Karpas-422 (cell line): ENCODE measurements around the gene RPAP2. TPM values are rescaled to one million over a fixed set of nuclear protein-coding genes. Genes with fewer than 3 reads are reported as not detected.

Experiments used
- DNase-seq: peaks from one replicate; pipeline ENCODE4 v3.0.0-alpha.2; 2015
- H2AFZ ChIP-seq: fragments of 200-600 bp; sonication (generic); 2 replicates; pipeline ENCODE4 v1.6.1; 2014; ENCODE audit warnings: antibody characterized with exemption, low read length, mixed read lengths
- H3K27ac ChIP-seq: fragments of 200-600 bp; sonication (generic); 2 replicates; pipeline ENCODE4 v1.5.1; 2014; ENCODE audit warnings: mild to moderate bottlenecking, low read length, moderate library complexity
- H3K27me3 ChIP-seq: fragments of 200-600 bp; sonication (generic); 2 replicates; pipeline ENCODE4 v1.6.1; 2014; ENCODE audit warnings: low read length, mixed read lengths
- H3K36me3 ChIP-seq: fragments of 200-600 bp; sonication (generic); 2 replicates; pipeline ENCODE4 v1.6.1; 2014; ENCODE audit warnings: low read length, mixed read lengths; ENCODE audit not compliant: insufficient read depth
- H3K4me1 ChIP-seq: fragments of 200-600 bp; sonication (generic); 2 replicates; pipeline ENCODE4 v1.6.1; 2014; ENCODE audit warnings: mild to moderate bottlenecking, low read length, mixed read lengths
- H3K4me2 ChIP-seq: fragments of 200-600 bp; sonication (generic); 2 replicates; pipeline ENCODE4 v1.6.1; 2014; ENCODE audit warnings: low read length, low read depth, mild to moderate bottlenecking; ENCODE audit not compliant: poor library complexity, severe bottlenecking
- H3K4me3 ChIP-seq: fragments of 200-600 bp; sonication (generic); 2 replicates; pipeline ENCODE4 v1.5.1; 2014; ENCODE audit warnings: mild to moderate bottlenecking, antibody characterized with exemption, low read length, mixed read lengths
- H3K79me2 ChIP-seq: fragments of 200-600 bp; sonication (generic); 2 replicates; pipeline ENCODE4 v1.6.1; 2014; ENCODE audit warnings: mild to moderate bottlenecking, low read length, mixed read lengths
- H3K9ac ChIP-seq: fragments of 200-600 bp; sonication (generic); 2 replicates; pipeline ENCODE4 v1.6.0; 2014; ENCODE audit warnings: low read length
- H3K9me2 ChIP-seq: fragments of 200-600 bp; sonication (generic), shearing (Covaris generic); replicated peaks from 2 replicates; pipeline ENCODE4 v1.6.0; 2014; ENCODE audit warnings: mild to moderate bottlenecking, low read length, moderate library complexity; ENCODE audit not compliant: insufficient read depth
- H3K9me3 ChIP-seq: fragments of 300-700, 200-600 bp; sonication (generic); 2 replicates; pipeline ENCODE4 v1.6.1; 2014; ENCODE audit warnings: low read length, mixed read lengths
- H4K20me1 ChIP-seq: fragments of 200-600 bp; sonication (generic); 2 replicates; pipeline ENCODE4 v1.6.1; 2014; ENCODE audit warnings: mild to moderate bottlenecking, antibody characterized with exemption, low read length, low read depth; ENCODE audit not compliant: insufficient read depth
- total RNA-seq: library from RNA; depleted of rRNA; stranded (reverse); fragments of >200 nt; shearing (Covaris generic); gene quantifications from 2 replicates; pipeline ENCODE4 v1.2.3, GENCODE V29; 2014; ENCODE audit warnings: low replicate concordance

Gene RPAP2
- total RNA-seq, 1 experiment from 2014 or later, result 19.2 TPM

DNA sequence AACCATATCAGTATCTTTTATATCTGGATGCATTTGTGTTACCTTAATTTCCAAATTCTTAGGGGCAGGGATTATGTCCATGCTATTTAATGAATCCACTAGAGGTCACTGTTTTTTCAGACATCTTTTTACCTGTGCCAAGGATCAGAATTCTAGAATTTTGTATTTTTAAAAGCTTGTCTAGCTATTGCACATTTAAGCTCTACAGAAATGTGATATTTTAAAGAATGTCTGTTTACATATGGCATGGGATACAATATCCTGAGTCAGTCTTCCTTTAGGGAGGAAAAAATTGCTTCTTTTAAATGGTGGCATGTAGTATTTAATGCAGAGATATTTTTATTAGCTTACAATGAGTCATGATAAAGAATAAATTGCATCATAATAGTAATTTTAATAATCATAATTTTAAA, 11.3 kb downstream of the RPAP2 start:
- no peaks in the 10 kb centered on the region for H3K9me2 ChIP-seq
- no peak overlapping the region for H3K4me2 ChIP-seq
- H3K79me2 ChIP-seq, result no peaks in the 10 kb centered on the region
- H2AFZ ChIP-seq, result no peak overlapping the region
- no peak overlapping the region for H3K27ac ChIP-seq
- no peaks in the 10 kb centered on the region for H3K4me1 ChIP-seq
- peak; percentile 69 for DNase-seq
- H3K9me3 ChIP-seq, result no peaks in the 10 kb centered on the region
- H3K27me3 ChIP-seq, result no peaks in the 10 kb centered on the region
- H3K9ac ChIP-seq, result no peak overlapping the region
- H3K36me3 ChIP-seq, result peaks cover 19% of the 10 kb centered on the region; the same call in 1 of the 2 replicates
- no peaks in the 10 kb centered on the region for H4K20me1 ChIP-seq
- no peak overlapping the region for H3K4me3 ChIP-seq

DNA sequence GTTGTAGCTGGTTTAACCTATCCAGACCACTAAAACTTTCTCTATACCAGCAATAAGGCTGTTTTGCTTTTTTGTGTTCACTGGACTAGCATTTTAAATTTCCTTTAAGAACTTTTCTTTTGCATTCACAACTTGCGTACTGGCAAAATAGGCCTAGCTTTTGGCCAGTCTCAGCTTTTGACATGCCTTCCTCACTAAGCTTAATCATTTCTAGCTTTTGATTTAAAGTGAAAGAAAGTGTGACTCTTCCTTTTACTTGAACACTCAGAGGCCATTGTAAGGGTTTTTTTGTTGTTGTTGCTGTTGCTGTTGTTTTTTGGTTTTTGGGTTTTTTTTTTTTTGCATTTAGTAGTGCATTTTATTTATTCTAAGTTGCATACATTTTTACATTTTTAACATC, 15.2 kb downstream of the RPAP2 start:
- Histone ChIP-seq H3K79me2 (no peaks in the 10 kb centered on the region), H3K9me2 (no peaks in the 10 kb centered on the region), H3K9me3 (no peaks in the 10 kb centered on the region), H3K4me1 (no peaks in the 10 kb centered on the region), H3K9ac (no peak overlapping the region), H3K4me3 (no peak overlapping the region), H3K27me3 (no peaks in the 10 kb centered on the region), H3K27ac (no peak overlapping the region), H3K36me3 (peaks cover 10% of the 10 kb centered on the region; the same call in 1 of the 2 replicates), H3K4me2 (no peak overlapping the region), H4K20me1 (no peaks in the 10 kb centered on the region), H2AFZ (no peak overlapping the region)
- no peak for DNase-seq

DNA sequence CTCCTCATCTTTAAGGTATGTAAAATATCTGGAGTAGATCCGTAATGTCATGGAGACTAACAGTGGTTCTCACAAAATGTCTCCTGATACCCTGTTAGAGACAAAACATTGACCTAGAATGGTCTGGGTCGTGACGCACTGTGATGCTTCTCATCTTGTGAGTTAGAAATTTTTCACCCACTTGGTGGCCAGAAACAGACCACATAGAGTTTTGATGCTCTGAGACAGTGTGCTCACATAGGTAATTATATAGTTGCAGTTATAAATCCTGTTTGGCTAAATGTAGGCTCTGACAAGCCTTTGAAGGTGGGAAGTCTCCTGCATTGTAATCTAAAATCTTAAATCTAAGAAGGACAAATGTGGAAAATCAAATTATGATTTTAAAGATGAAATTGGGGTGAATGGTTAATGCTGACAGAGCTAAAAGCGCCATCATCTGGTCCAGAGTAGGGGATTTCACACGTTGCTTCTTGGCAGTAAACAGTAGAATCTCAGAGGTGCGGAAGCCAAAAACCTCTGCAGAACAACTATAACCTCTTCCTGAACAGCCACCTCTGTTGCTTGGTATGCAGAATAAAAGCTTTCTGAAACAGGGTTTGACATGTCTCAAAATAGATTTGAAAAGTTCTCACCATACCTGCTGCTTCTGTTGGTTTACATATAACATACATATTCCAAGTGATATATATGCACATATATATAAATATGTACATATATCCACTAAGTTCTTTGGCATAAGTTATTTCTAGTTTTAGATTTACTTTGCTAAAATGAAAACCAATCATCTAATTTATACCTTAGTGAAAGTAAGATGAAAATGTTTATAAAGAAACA, 17.1 kb downstream of the RPAP2 start:
- no peak overlapping the region for H2AFZ ChIP-seq
- H3K79me2 ChIP-seq, result no peaks in the 10 kb centered on the region
- H3K4me1 ChIP-seq, result no peaks in the 10 kb centered on the region
- H3K36me3 ChIP-seq, result peaks cover 6% of the 10 kb centered on the region; the same call in 1 of the 2 replicates
- no peaks in the 10 kb centered on the region for H3K9me2 ChIP-seq
- no peaks in the 10 kb centered on the region for H3K9me3 ChIP-seq
- H3K27ac ChIP-seq, result no peak overlapping the region
- no peak for DNase-seq
- no peak overlapping the region for H3K4me2 ChIP-seq
- H3K4me3 ChIP-seq, result no peak overlapping the region
- H3K27me3 ChIP-seq, result no peaks in the 10 kb centered on the region
- no peaks in the 10 kb centered on the region for H4K20me1 ChIP-seq
- no peak overlapping the region for H3K9ac ChIP-seq

DNA sequence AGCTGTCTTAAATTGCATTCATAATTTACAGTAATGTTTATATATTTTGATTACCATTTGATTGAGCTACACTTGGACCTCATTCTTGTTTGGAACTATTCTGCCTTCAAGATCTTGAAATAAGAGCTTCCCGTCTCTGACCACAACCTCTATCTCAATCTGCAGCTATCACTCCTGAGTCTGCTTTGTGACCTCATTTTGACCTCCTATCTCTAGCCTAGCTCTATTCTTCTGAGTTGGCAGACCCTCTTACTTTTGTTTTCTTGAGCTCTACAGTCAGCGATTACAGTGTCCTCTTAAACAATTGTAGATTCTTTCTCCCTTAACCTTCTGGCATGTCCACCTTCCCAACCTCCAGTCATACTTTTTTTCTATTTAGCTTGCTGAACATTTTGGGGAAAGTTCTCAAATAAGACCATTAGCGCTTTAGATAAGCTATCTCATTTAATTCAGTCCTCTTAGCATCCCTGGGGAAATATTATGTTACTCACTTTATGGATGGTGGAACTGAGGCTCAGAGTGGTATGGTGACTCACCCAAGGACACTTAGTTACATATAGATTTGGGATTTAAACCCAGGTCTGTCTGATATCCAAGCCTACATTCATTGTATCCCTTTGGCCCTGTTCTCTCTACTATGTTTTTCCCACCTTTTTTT, 19.1 kb downstream of the RPAP2 start:
- no peak for DNase-seq
- Histone ChIP-seq H3K36me3 (no peaks in the 10 kb centered on the region; the same call in 1 of the 2 replicates), H3K79me2 (no peaks in the 10 kb centered on the region), H3K9me3 (no peaks in the 10 kb centered on the region), H3K27ac (no peak overlapping the region), H3K4me1 (no peaks in the 10 kb centered on the region), H2AFZ (no peak overlapping the region), H3K9ac (no peak overlapping the region), H3K4me3 (no peak overlapping the region), H4K20me1 (no peaks in the 10 kb centered on the region), H3K9me2 (no peaks in the 10 kb centered on the region), H3K27me3 (no peaks in the 10 kb centered on the region), H3K4me2 (no peak overlapping the region)

DNA sequence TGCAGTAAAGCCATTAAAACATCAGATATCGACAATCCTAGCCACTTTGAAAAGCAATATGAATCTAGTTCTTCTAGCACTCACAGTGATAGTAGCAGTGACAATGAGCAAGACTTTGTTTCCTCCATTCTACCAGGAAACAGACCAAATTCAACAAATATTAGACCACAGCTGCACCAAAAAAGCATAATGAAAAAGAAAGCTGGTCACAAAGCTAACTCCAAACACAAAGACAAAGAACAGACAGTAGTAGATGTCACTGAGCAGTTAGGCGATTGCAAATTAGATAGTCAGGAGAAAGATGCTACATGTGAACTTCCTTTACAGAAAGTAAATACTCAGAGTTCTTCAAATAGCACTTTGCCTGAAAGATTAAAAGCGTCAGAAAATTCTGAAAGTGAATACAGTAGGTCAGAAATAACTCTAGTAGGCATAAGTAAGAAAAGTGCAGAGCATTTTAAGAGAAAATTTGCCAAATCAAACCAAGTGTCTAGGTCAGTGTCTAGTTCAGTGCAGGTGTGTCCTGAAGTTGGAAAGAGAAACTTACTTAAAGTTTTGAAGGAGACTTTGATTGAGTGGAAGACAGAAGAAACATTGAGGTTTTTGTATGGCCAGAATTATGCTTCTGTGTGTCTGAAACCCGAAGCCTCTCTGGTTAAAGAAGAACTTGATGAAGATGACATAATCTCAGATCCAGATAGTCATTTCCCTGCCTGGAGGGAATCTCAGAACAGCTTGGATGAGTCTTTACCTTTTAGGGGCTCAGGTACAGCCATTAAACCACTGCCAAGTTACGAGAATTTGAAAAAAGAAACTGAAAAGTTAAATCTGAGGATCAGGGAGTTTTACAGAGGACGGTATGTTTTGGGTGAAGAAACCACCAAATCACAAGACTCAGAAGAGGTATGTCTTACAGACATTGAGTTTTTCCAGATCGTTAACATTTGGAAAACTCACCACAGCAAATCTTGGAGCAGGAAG, 24.9 kb downstream of the RPAP2 start:
- Histone ChIP-seq H3K79me2 (peaks cover 6% of the 10 kb centered on the region), H4K20me1 (no peaks in the 10 kb centered on the region), H3K9me2 (no peaks in the 10 kb centered on the region), H3K9me3 (no peaks in the 10 kb centered on the region), H3K4me1 (no peaks in the 10 kb centered on the region), H3K27ac (no peak overlapping the region), H2AFZ (no peak overlapping the region), H3K4me2 (no peak overlapping the region), H3K9ac (no peak overlapping the region), H3K36me3 (peaks cover 45% of the 10 kb centered on the region), H3K4me3 (no peak overlapping the region), H3K27me3 (no peaks in the 10 kb centered on the region)
- DNase-seq, result no peak

DNA sequence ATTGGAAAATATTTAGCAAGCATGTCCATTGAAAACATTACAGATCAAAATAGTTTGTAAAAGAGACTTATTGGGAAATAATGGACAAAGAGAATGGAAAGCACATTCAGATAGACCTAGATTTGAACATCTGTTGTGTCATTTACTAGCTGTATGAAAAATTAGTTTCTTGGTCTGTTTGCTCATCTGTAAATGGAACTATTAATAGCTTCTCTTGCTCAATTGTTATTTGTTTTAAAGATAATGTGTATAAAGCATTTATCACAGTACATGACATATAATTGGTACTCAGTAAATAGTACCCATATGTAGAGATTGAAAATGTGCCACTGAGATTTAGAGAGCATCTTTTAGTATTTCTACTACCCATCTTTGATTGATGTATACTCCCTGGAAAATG, 25.9 kb downstream of the RPAP2 start:
- no peak for DNase-seq
- Histone ChIP-seq H3K9me3 (no peaks in the 10 kb centered on the region), H3K36me3 (peaks cover 55% of the 10 kb centered on the region), H3K9ac (no peak overlapping the region), H3K9me2 (no peaks in the 10 kb centered on the region), H3K4me1 (no peaks in the 10 kb centered on the region), H4K20me1 (no peaks in the 10 kb centered on the region), H3K27me3 (no peaks in the 10 kb centered on the region), H3K4me3 (no peak overlapping the region), H3K27ac (no peak overlapping the region), H3K79me2 (peaks cover 6% of the 10 kb centered on the region), H2AFZ (no peak overlapping the region), H3K4me2 (no peak overlapping the region)

DNA sequence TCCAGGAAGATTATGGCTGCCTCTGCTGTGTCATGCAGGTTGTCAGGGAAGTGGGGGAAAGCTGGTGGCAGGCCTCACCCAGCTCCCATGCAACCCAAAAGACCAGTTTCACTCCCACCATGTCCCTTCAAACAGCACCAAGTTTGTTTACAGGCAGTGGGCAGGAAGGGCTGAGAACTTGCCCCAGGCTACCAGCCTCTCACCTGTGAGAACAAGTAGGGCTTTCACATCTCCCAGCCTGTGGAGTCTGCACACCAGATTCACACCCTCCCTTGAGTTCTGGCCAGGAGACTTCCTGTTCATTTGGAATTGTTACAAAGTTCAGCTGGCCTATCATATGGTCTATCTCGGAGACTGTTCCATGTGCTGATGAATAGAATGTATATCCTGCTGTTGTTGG, 27.8 kb downstream of the RPAP2 start:
- H2AFZ ChIP-seq, result no peak overlapping the region
- H3K36me3 ChIP-seq, result peaks cover 58% of the 10 kb centered on the region
- H3K4me3 ChIP-seq, result no peak overlapping the region
- no peak overlapping the region for H3K27ac ChIP-seq
- H3K9me2 ChIP-seq, result no peaks in the 10 kb centered on the region
- no peak overlapping the region for H3K9ac ChIP-seq
- peaks cover 15% of the 10 kb centered on the region for H3K79me2 ChIP-seq
- H3K4me1 ChIP-seq, result peaks cover 5% of the 10 kb centered on the region; the same call in 1 of the 2 replicates
- H3K27me3 ChIP-seq, result no peaks in the 10 kb centered on the region
- DNase-seq, result no peak
- H3K4me2 ChIP-seq, result no peak overlapping the region
- no peaks in the 10 kb centered on the region for H4K20me1 ChIP-seq
- no peaks in the 10 kb centered on the region for H3K9me3 ChIP-seq
